Fibroblast of lung (primary cell): ENCODE measurements around the gene PXYLP1. TPM values are rescaled to one million over a fixed set of nuclear protein-coding genes. Genes with fewer than 3 reads are reported as not detected.

Experiments used
- DNase-seq, 2 donors: peaks; one replicate each; pipeline versions ENCODE4 v3.0.0 to v3.0.0-alpha.2; 2010; ENCODE audit warnings: low read depth in 2 of 2
- H2AFZ ChIP-seq: 2 replicates; pipeline ENCODE4 v1.5.1; 2012; ENCODE audit warnings: low read length, control low read depth, inconsistent platforms
- H3K27ac ChIP-seq: 2 replicates; pipeline ENCODE4 v1.5.1; 2011; ENCODE audit warnings: low read length, control low read depth; ENCODE audit not compliant: insufficient read depth
- H3K27me3 ChIP-seq: 2 replicates; pipeline ENCODE4 v1.5.1; 2011; ENCODE audit warnings: mild to moderate bottlenecking, low read length; ENCODE audit not compliant: control insufficient read depth, insufficient read depth
- H3K36me3 ChIP-seq: 2 replicates; pipeline ENCODE4 v1.5.1; 2011; ENCODE audit warnings: low read length; ENCODE audit not compliant: control insufficient read depth, insufficient read depth
- H3K4me1 ChIP-seq: 2 replicates; pipeline ENCODE4 v1.5.1; 2011; ENCODE audit warnings: low read length; ENCODE audit not compliant: control insufficient read depth, insufficient read depth; ENCODE audit errors: extremely low read depth
- H3K4me2 ChIP-seq: 2 replicates; pipeline ENCODE4 v1.5.1; 2011; ENCODE audit warnings: low read length, control low read depth; ENCODE audit not compliant: insufficient read depth; ENCODE audit errors: extremely low read depth
- H3K4me3 ChIP-seq, 4 experiments: fragments of 200-600 bp in 1 of 4; sonication (generic) in 1 of 4; replicated peaks in 1 of 4; 2 replicates each; pipeline ENCODE4 v1.5.1; 2011 to 2016; ENCODE audit warnings: low read length in 4 of 4, low read depth in 3 of 4, mild to moderate bottlenecking in 3 of 4, control low read depth in 2 of 4, inconsistent platforms in 1 of 4, mixed read lengths in 1 of 4; ENCODE audit not compliant: insufficient read depth in 1 of 4; ENCODE audit errors: control extremely low read depth in 1 of 4
- H3K79me2 ChIP-seq: 2 replicates; pipeline ENCODE4 v1.5.1; 2012; ENCODE audit warnings: mild to moderate bottlenecking, low read length, inconsistent platforms; ENCODE audit not compliant: control insufficient read depth, insufficient read depth
- H3K9ac ChIP-seq: 2 replicates; pipeline ENCODE4 v1.5.1; 2011; ENCODE audit warnings: mild to moderate bottlenecking, low read length, control low read depth; ENCODE audit not compliant: insufficient read depth
- H3K9me3 ChIP-seq: 2 replicates; pipeline ENCODE4 v1.5.1; 2012; ENCODE audit warnings: low read depth, low read length; ENCODE audit not compliant: control insufficient read depth, insufficient read depth
- H4K20me1 ChIP-seq: 2 replicates; pipeline ENCODE4 v1.5.1; 2011; ENCODE audit warnings: low read length; ENCODE audit not compliant: control insufficient read depth, insufficient read depth; ENCODE audit errors: extremely low read depth
- CTCF ChIP-seq, 2 donors: IDR thresholded peaks in 1 of 2; conservative IDR thresholded peaks in 1 of 2; 1 replicate in 1 of 2; 2 replicates in 1 of 2; pipeline ENCODE4 v1.5.1; 2011 to 2012; ENCODE audit warnings: low read length in 2 of 2, control low read depth in 1 of 2, inconsistent platforms in 1 of 2, low read depth in 1 of 2, mild to moderate bottlenecking in 1 of 2
- EZH2 ChIP-seq: IDR thresholded peaks from 2 replicates; pipeline ENCODE4 v1.5.1; 2012; ENCODE audit warnings: low read length, control low read depth, mild to moderate bottlenecking; ENCODE audit errors: missing control alignments
- polyA plus RNA-seq, 2 donors: library from polyadenylated mRNA; depleted of rRNA in 1 of 2; stranded (reverse) in 1 of 2; unstranded in 1 of 2; fragments of >200 nt; gene quantifications; 2 replicates each; pipeline ENCODE4 v1.2.1, GENCODE V29; 2011 to 2012; ENCODE audit warnings: missing spikeins in 1 of 2
- total RNA-seq: library from RNA; depleted of rRNA; stranded (reverse); fragments of >200 nt; gene quantifications from 2 replicates; pipeline ENCODE4 v1.2.1, GENCODE V29; 2014

PXYLP1 gene
- total and polyA plus RNA-seq, 2 donors (not counting 1 experiment from before 2014, with no cell fraction given) = 5.1 to 7.0 TPM

GRCh38 chr3:141307351-141308059 lies 75.9 kb downstream of the PXYLP1 start:
- Histone ChIP-seq H3K4me3 (no peak overlapping the region), H3K4me1 (peaks cover 9% of the 10 kb centered on the region), H3K36me3 (no peaks in the 10 kb centered on the region), H3K79me2 (no peaks in the 10 kb centered on the region), H3K9ac (no peak overlapping the region), H3K27me3 (no peaks in the 10 kb centered on the region), H3K4me2 (no peak overlapping the region), H4K20me1 (no peaks in the 10 kb centered on the region), H2AFZ (no peak overlapping the region), H3K27ac (no peak overlapping the region), H3K9me3 (no peaks in the 10 kb centered on the region)
- DNase-seq = no peak
- TF ChIP-seq EZH2 (no peak), CTCF (conservative IDR thresholded peaks at IDR 0.05 in 1 of 2, IDR thresholded peaks at IDR 0.05 in 1 of 2; ENCODE audit: low read depth in 1 of 2, low read length in 2 of 2) (no peak)

- H3K27ac ChIP-seq = no peak overlapping the region
- no peak overlapping the region for H3K9ac ChIP-seq
These were observed 77.1 kb downstream of the PXYLP1 start for GRCh38 chr3:141308588-141309218.

More at GRCh38 chr3:141308588-141309218, 77.1 kb downstream of the PXYLP1 start:
- no peaks in the 10 kb centered on the region for H3K9me3 ChIP-seq
- H3K27me3 ChIP-seq = no peaks in the 10 kb centered on the region
- no peaks in the 10 kb centered on the region for H3K36me3 ChIP-seq
- H3K4me2 ChIP-seq = no peak overlapping the region
- H3K4me1 ChIP-seq = peaks cover 5% of the 10 kb centered on the region
- H3K4me3 ChIP-seq = no peak overlapping the region
- no peaks in the 10 kb centered on the region for H4K20me1 ChIP-seq
- H2AFZ ChIP-seq = no peak overlapping the region
- no peaks in the 10 kb centered on the region for H3K79me2 ChIP-seq
- DNase-seq = peak; percentile 44 to 49
- TF ChIP-seq EZH2 (no peak), CTCF (conservative IDR thresholded peaks at IDR 0.05 in 1 of 2, IDR thresholded peaks at IDR 0.05 in 1 of 2; ENCODE audit: low read depth in 1 of 2, low read length in 2 of 2) (peak; percentile 51 to 64)
